K562 (cell line): ENCODE measurements around the gene ZNF581. TPM values are rescaled to one million over a fixed set of nuclear protein-coding genes. Genes with fewer than 3 reads are reported as not detected.
A peak's percentile ranks its signal among the peaks of the same experiment; 100 is the strongest.

ENCODE experiments used
- ATAC-seq: fragments of 200-7000 bp; cut with Tn5 transposase; 3 replicates; pipeline ENCODE4 v1.9.1; 2020; ENCODE audit warnings: moderate library complexity
- BruUV-seq: library from RNA; stranded (reverse); fragments of 400-500 nt; replicated peaks from 2 replicates; lab custom pipeline; 2021; lab: Mats Ljungman, UMichigan
- CTCF ChIA-PET: fragments of 300-600 bp; formaldehyde crosslinking; extraction: SDS; loops from one replicate; lab custom pipeline; 2021; ENCODE audit warnings: low intra/inter-chr PET ratio; lab: Yijun Ruan, JAX
- POLR2A ChIA-PET: fragments of 300-600, 350-650 bp; sonication (Branson Sonifier 250); formaldehyde crosslinking; extraction: SDS; loops from one replicate; lab custom pipeline; 2021; ENCODE audit warnings: antibody characterized with exemption, inconsistent platforms; lab: Yijun Ruan, JAX
- DNase-seq, 4 experiments: peaks; one replicate each; pipeline versions ENCODE4 v3.0.0 to v3.0.0-alpha.2; 2011 to 2018; ENCODE audit warnings: low spot score in 3 of 4, mixed read lengths in 3 of 4; ENCODE audit errors: extremely low read depth in 1 of 4
- FAIRE-seq: peaks from 2 replicates; lab custom pipeline; 2011; peaks lifted over from hg19 to GRCh38; lab: Jason Lieb, UNC
- H2AFZ ChIP-seq: 2 replicates; pipeline ENCODE4 v1.6.0; 2011; ENCODE audit warnings: low read depth, low read length, control low read depth, inconsistent platforms
- H3K27ac ChIP-seq: fragments of 200-600 bp; 3 replicates; pipeline ENCODE4 v1.8.0; 2011; ENCODE audit warnings: low read depth, mild to moderate bottlenecking, control low read depth, inconsistent platforms, low read length, moderate library complexity, mixed read lengths; ENCODE audit errors: extremely low read depth
- H3K27me3 ChIP-seq, 2 experiments: fragments of 300-600 bp in 1 of 2; 2 replicates in 1 of 2; 3 replicates in 1 of 2; pipeline versions ENCODE4 v1.6.0 to v1.8.0; 2011; ENCODE audit warnings: inconsistent platforms in 2 of 2, low read length in 2 of 2, mild to moderate bottlenecking in 1 of 2, mixed read lengths in 1 of 2, moderate library complexity in 1 of 2; ENCODE audit not compliant: control insufficient read depth in 2 of 2, insufficient read depth in 2 of 2
- H3K36me3 ChIP-seq: fragments of 300-600 bp; 3 replicates; pipeline ENCODE4 v1.8.0; 2011; ENCODE audit warnings: mild to moderate bottlenecking, low read length, inconsistent platforms; ENCODE audit not compliant: control insufficient read depth, insufficient read depth
- H3K4me1 ChIP-seq, 2 experiments: fragments of 200-600 bp in 1 of 2; replicated peaks in 1 of 2; 2 replicates in 1 of 2; 3 replicates in 1 of 2; pipeline versions ENCODE4 v1.5.1 to v1.8.0; 2011; ENCODE audit warnings: inconsistent platforms in 2 of 2, low read length in 2 of 2, mild to moderate bottlenecking in 1 of 2, mixed read lengths in 1 of 2, moderate library complexity in 1 of 2; ENCODE audit not compliant: control insufficient read depth in 2 of 2, insufficient read depth in 2 of 2
- H3K4me2 ChIP-seq: 2 replicates; pipeline ENCODE4 v1.6.1; 2011; ENCODE audit warnings: low read length, control low read depth, inconsistent platforms, mixed read lengths; ENCODE audit not compliant: insufficient read depth
- H3K4me3 ChIP-seq: fragments of 200-600 bp; sonication (generic), shearing (Covaris generic); 2 replicates; pipeline ENCODE4 v1.5.1; 2016; ENCODE audit warnings: control low read depth, inconsistent platforms
- H3K79me2 ChIP-seq: fragments of 200-600 bp; 3 replicates; pipeline ENCODE4 v1.8.0; 2011; ENCODE audit warnings: low read length, inconsistent platforms; ENCODE audit not compliant: control insufficient read depth, insufficient read depth
- H3K9ac ChIP-seq, 2 experiments: 2 replicates each; pipeline versions ENCODE4 v1.6.0 to v1.6.1; 2011; ENCODE audit warnings: low read depth in 2 of 2, low read length in 2 of 2, control low read depth in 1 of 2, inconsistent platforms in 1 of 2, mild to moderate bottlenecking in 1 of 2, mixed read lengths in 1 of 2; ENCODE audit not compliant: insufficient read depth in 1 of 2
- H3K9me1 ChIP-seq: one replicate; pipeline ENCODE4 v1.6.0; 2011; ENCODE audit warnings: inconsistent platforms, mild to moderate bottlenecking, low read length, moderate library complexity; ENCODE audit not compliant: control insufficient read depth, insufficient read depth
- H3K9me3 ChIP-seq: replicated peaks from 2 replicates; pipeline ENCODE4 v1.5.1; 2011; ENCODE audit warnings: low read depth, low read length, inconsistent platforms; ENCODE audit not compliant: control insufficient read depth, insufficient read depth
- H4K20me1 ChIP-seq: replicated peaks from 2 replicates; pipeline ENCODE4 v1.6.1; 2011; ENCODE audit warnings: low read length, inconsistent platforms, mixed read lengths; ENCODE audit not compliant: control insufficient read depth, insufficient read depth
- GABPB1 ChIP-seq: sonication (generic); formaldehyde crosslinking; IDR thresholded peaks from 2 replicates; pipeline ENCODE4 v1.8.0; 2022; ENCODE audit warnings: mild to moderate bottlenecking, missing genetic modification reagents
- MAZ ChIP-seq, 2 experiments: fragments of 450-650 bp in 1 of 2; sonication (generic) in 1 of 2; formaldehyde crosslinking; IDR thresholded peaks in 1 of 2; conservative IDR thresholded peaks in 1 of 2; 2 replicates each; pipeline versions ENCODE4 v1.4.0 to v1.5.0; 2020; ENCODE audit warnings: mild to moderate bottlenecking in 1 of 2, missing genetic modification reagents in 1 of 2
- SMARCE1 ChIP-seq: fragments of 450-650 bp; IDR thresholded peaks from 2 replicates; pipeline ENCODE4 v1.7.1; 2016; ENCODE audit warnings: mild to moderate bottlenecking
- SRSF9 ChIP-seq: fragments of 200-400 bp; formaldehyde crosslinking; IDR thresholded peaks from 2 replicates; pipeline ENCODE4 v1.6.1; 2017; ENCODE audit warnings: low read depth, low read length, borderline replicate concordance
- WGBS: fragments of 100-300 bp; shearing (Covaris generic); methylation state at CpG from one replicate; pipeline ENCODE4 v1.1.6; 2016; ENCODE audit warnings: low coverage, mixed read lengths; ENCODE audit not compliant: insufficient coverage; ENCODE audit errors: missing lambda C conversion rate; 5-methylcytosine and 5-hydroxymethylcytosine counted together
- in situ Hi-C: fragments of 300-500 bp; cut with MboI; formaldehyde crosslinking; loops from 4 replicates; pipeline ENCODE4 v1.15.0; 2018; ENCODE audit warnings: inconsistent platforms, mixed read lengths
- intact Hi-C: fragments of 100-400 bp; cut with micrococcal nuclease; formaldehyde crosslinking; loops from 2 replicates; pipeline ENCODE4 v1.14.2; 2022
- polyA plus RNA-seq, 8 experiments: library from polyadenylated mRNA; depleted of rRNA in 4 of 8; stranded (reverse) in 5 of 8; unstranded in 3 of 8; fragments of >200 nt; fragmentation: Nextera tagmentation in 2 of 8; fragmentation: Illumina TruSeq in 1 of 8; extraction: Ambion mirVana in 2 of 8; extraction: Trizol in 1 of 8; gene quantifications; 2 replicates each; pipeline versions ENCODE4 v1.2.1 to v1.2.3, GENCODE V29; 2011 to 2014; ENCODE audit warnings: inconsistent platforms in 1 of 8, missing spikeins in 1 of 8
- total RNA-seq, 7 experiments: library from RNA; depleted of rRNA in 6 of 7; stranded (reverse); fragments of >200 nt in 6 of 7; fragmentation: Illumina TruSeq in 2 of 7; extraction: Trizol in 2 of 7; gene quantifications; 2 replicates each; pipeline versions ENCODE4 v1.2.1 to v1.2.3, GENCODE V29; 2011 to 2021; ENCODE audit warnings: low replicate concordance in 1 of 7
- TF ChIP-seq, protein P1 (sequence below), 3 experiments: fragments of 200-800 bp in 1 of 3; sonication (Bioruptor generic) in 1 of 3; sonication (generic) in 1 of 3; formaldehyde crosslinking in 1 of 3; IDR thresholded peaks; 2 replicates each; pipeline versions ENCODE4 v1.6.1 to v1.8.0; 2016 to 2022; ENCODE audit warnings: mild to moderate bottlenecking in 2 of 3, missing compliant biosample characterization in 2 of 3, missing genetic modification characterization in 2 of 3, missing genetic modification reagents in 1 of 3
- TF ChIP-seq, protein P2 (sequence below): fragments of 250-450 bp; sonication (Bioruptor Pico); IDR thresholded peaks from 2 replicates; pipeline ENCODE4 v1.9.0; 2021; ENCODE audit warnings: mild to moderate bottlenecking
- TF ChIP-seq, protein P3 (sequence below), 2 experiments: fragments of 450-650 bp in 1 of 2; sonication (generic) in 1 of 2; formaldehyde crosslinking in 1 of 2; IDR thresholded peaks; 2 replicates each; pipeline versions ENCODE4 v1.7.1 to v1.9.0; 2016 to 2022; ENCODE audit warnings: inconsistent platforms in 1 of 2, mild to moderate bottlenecking in 1 of 2, missing genetic modification reagents in 1 of 2

Gene ZNF581
- total and polyA plus RNA-seq, 9 of the 15 experiments (the other 6 are each of a cell fraction or from before 2014, with no cell fraction given), result 2.4 to 39.4 (median 15.4) TPM

GRCh38 chr19:55600662-55601028, 42.8 kb upstream of the ZNF581 start:
- H3K4me2 ChIP-seq, result peak overlapping the region; percentile 99
- no peak for DNase-seq
- peaks cover 13% of the 10 kb centered on the region; the same call in 2 of the 3 replicates for H3K36me3 ChIP-seq
- peak overlapping the region; percentile 96 to 99 for H3K9ac ChIP-seq
- intact Hi-C loops, result no loop called here
- peaks cover 20% of the 10 kb centered on the region for H3K79me2 ChIP-seq
- POLR2A ChIA-PET, result interaction anchor here (0.6 kb wide), 1 partner anchor 10 kb away, joined by 3 read pairs; no protein-coding TSS in a partner anchor
- in situ Hi-C loops, result no loop called here
- H3K27me3 ChIP-seq, result no peaks in the 10 kb centered on the region
- peaks cover 2% of the 10 kb centered on the region; the same call in 1 of the 2 replicates for H3K9me3 ChIP-seq
- BruUV-seq, result no TSS peak
- no peaks in the 10 kb centered on the region for H4K20me1 ChIP-seq
- 21% methylated on average over 4 of the region's 15 CpGs for WGBS
- H3K4me1 ChIP-seq, result peaks cover 24 to 42% of the 10 kb centered on the region in 2 experiments; a peak in 4 of 5 replicates
- TF ChIP-seq, protein P1, sequence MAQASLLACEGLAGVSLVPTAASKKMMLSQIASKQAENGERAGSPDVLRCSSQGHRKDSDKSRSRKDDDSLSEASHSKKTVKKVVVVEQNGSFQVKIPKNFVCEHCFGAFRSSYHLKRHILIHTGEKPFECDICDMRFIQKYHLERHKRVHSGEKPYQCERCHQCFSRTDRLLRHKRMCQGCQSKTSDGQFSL (CRISPR knock-in tag; IDR thresholded peaks at IDR 0.05), result peak; percentile 83
- TF ChIP-seq, protein P1 (tag; IDR thresholded peaks at IDR 0.05), result no peak
- TF ChIP-seq, protein P2, sequence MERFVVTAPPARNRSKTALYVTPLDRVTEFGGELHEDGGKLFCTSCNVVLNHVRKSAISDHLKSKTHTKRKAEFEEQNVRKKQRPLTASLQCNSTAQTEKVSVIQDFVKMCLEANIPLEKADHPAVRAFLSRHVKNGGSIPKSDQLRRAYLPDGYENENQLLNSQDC (CRISPR knock-in tag), result no peak
- TF ChIP-seq GABPB1 (CRISPR knock-in tag), result 0 out of 2 replicates have a peak, but pooled peaks have one; percentile 16
- TF ChIP-seq SMARCE1, result no peak
- TF ChIP-seq SRSF9, result no peak
- 0 out of 4 replicates have a peak, but pooled peaks of 1 of the 2 experiments have one; percentile 15 for TF ChIP-seq MAZ (CRISPR knock-in tag; conservative IDR thresholded peaks at IDR 0.05 in 1 of 2, IDR thresholded peaks at IDR 0.05 in 1 of 2)
- TF ChIP-seq, protein P3, sequence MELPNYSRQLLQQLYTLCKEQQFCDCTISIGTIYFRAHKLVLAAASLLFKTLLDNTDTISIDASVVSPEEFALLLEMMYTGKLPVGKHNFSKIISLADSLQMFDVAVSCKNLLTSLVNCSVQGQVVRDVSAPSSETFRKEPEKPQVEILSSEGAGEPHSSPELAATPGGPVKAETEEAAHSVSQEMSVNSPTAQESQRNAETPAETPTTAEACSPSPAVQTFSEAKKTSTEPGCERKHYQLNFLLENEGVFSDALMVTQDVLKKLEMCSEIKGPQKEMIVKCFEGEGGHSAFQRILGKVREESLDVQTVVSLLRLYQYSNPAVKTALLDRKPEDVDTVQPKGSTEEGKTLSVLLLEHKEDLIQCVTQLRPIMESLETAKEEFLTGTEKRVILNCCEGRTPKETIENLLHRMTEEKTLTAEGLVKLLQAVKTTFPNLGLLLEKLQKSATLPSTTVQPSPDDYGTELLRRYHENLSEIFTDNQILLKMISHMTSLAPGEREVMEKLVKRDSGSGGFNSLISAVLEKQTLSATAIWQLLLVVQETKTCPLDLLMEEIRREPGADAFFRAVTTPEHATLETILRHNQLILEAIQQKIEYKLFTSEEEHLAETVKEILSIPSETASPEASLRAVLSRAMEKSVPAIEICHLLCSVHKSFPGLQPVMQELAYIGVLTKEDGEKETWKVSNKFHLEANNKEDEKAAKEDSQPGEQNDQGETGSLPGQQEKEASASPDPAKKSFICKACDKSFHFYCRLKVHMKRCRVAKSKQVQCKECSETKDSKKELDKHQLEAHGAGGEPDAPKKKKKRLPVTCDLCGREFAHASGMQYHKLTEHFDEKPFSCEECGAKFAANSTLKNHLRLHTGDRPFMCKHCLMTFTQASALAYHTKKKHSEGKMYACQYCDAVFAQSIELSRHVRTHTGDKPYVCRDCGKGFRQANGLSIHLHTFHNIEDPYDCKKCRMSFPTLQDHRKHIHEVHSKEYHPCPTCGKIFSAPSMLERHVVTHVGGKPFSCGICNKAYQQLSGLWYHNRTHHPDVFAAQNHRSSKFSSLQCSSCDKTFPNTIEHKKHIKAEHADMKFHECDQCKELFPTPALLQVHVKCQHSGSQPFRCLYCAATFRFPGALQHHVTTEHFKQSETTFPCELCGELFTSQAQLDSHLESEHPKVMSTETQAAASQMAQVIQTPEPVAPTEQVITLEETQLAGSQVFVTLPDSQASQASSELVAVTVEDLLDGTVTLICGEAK (IDR thresholded peaks at IDR 0.05), result 0 out of 2 replicates have a peak, but pooled peaks have one; percentile 35
- TF ChIP-seq, protein P3 (CRISPR knock-in tag; IDR thresholded peaks at IDR 0.05), result no peak
- H3K9me1 ChIP-seq, result no peaks in the 10 kb centered on the region
- H3K27ac ChIP-seq, result peak overlapping the region; percentile 100
- peak overlapping the region; percentile 60 for H3K4me3 ChIP-seq
- no peak for FAIRE-seq
- CTCF ChIA-PET, result no interaction called here
- peak overlapping the region; percentile 53 for H2AFZ ChIP-seq
- ATAC-seq, result no peak
